Upper lobe of left lung (tissue), 6 donors: ENCODE measurements around the gene GTF2A1L. TPM values are rescaled to one million over a fixed set of nuclear protein-coding genes. Genes with fewer than 3 reads are reported as not detected.
"Not testable (repeated sequence)": the region's sequence is repeated elsewhere in the genome, so short reads cannot be mapped to it uniquely, and the experiment has no call there.

Experiments used
- ATAC-seq, 2 donors: fragments of 200-7000 bp; cut with Tn5 transposase; one replicate each; pipeline ENCODE4 v1.9.1; 2022; ENCODE audit warnings: mild to moderate bottlenecking in 2 of 2, moderate library complexity in 2 of 2; ENCODE audit not compliant: low FRiP score in 2 of 2
- DNase-seq, 2 donors: peaks; one replicate each; pipeline ENCODE4 v3.0.0-alpha.2; 2019 to 2020
- H3K27ac ChIP-seq, 4 donors: fragments of 200-600 bp; sonication (generic); one replicate each; pipeline ENCODE4 v1.5.1; 2016 to 2019
- H3K27me3 ChIP-seq, 4 donors: fragments of 200-600 bp; sonication (generic); one replicate each; pipeline ENCODE4 v1.5.1; 2017 to 2019
- H3K36me3 ChIP-seq, 4 donors: fragments of 200-600 bp; sonication (generic); one replicate each; pipeline ENCODE4 v1.5.1; 2016 to 2019
- H3K4me1 ChIP-seq, 4 donors: fragments of 200-600 bp; sonication (generic); one replicate each; pipeline ENCODE4 v1.5.1; 2018 to 2019
- H3K4me3 ChIP-seq, 4 donors: fragments of 200-600 bp; sonication (generic); one replicate each; pipeline ENCODE4 v1.5.1; 2017 to 2019; ENCODE audit warnings: mild to moderate bottlenecking in 2 of 4, moderate library complexity in 1 of 4
- H3K9me3 ChIP-seq, 4 donors: fragments of 200-600 bp; sonication (generic); one replicate each; pipeline ENCODE4 v1.5.1; 2018 to 2019
- CTCF ChIP-seq, 6 experiments: fragments of 450-650 bp in 4 of 6; fragments of 200-600 bp in 2 of 6; sonication (generic) in 2 of 6; IDR thresholded peaks; one replicate each; pipeline ENCODE4 v1.5.1; 2016 to 2019; ENCODE audit warnings: antibody characterized with exemption in 6 of 6
- EP300 ChIP-seq, 4 donors: sonication (generic); formaldehyde crosslinking; IDR thresholded peaks; one replicate each; pipeline ENCODE4 v1.5.1; 2017; ENCODE audit warnings: antibody characterized with exemption in 4 of 4, control low read depth in 2 of 4
- POLR2A ChIP-seq, 4 donors: fragments of 450-650 bp; IDR thresholded peaks; one replicate each; pipeline ENCODE4 v1.5.1; 2016 to 2017; ENCODE audit warnings: antibody characterized with exemption in 4 of 4, mild to moderate bottlenecking in 2 of 4
- POLR2AphosphoS5 ChIP-seq, 2 donors: sonication (generic); formaldehyde crosslinking; IDR thresholded peaks; one replicate each; pipeline ENCODE4 v1.5.1; 2017; ENCODE audit warnings: antibody characterized with exemption in 2 of 2
- WGBS, 2 donors: methylation state at CpG; one replicate each; pipeline ENCODE4 v1.1.5; 2017 to 2018; 5-methylcytosine and 5-hydroxymethylcytosine counted together
- total RNA-seq, 6 donors: library from RNA; depleted of rRNA in 4 of 6; stranded (reverse); fragments of >200 nt in 4 of 6; gene quantifications; one replicate each; pipeline versions ENCODE4 v1.1.0 to v1.2.1, GENCODE V29; 2016 to 2021
- donor health status: DM: no; HTN: no; CAD: no; lungs with moderate emphysema.
- donor health status: DM: no; HTN: yes; CAD: no; lungs with severe emphysema.

The GTF2A1L gene
- total RNA-seq, 6 donors from 2014 or later, result 0.61 to 1.1 (median 0.89) TPM; not detected in 3

- Histone ChIP-seq H3K4me1 (no peaks in the 10 kb centered on the region), H3K9me3 (no peaks in the 10 kb centered on the region), H3K36me3 (no peaks in the 10 kb centered on the region), H3K4me3 (no peak overlapping the region), H3K27me3 (no peaks in the 10 kb centered on the region), H3K27ac (no peak overlapping the region)
- WGBS, 2 donors, result 53 to 71% methylated on average over 2 of the region's 2 CpGs
- peak in 1 of 2 donors; percentile 35 for ATAC-seq
- no peak for TF ChIP-seq CTCF (IDR thresholded peaks at IDR 0.05)
- no peak for TF ChIP-seq EP300 (IDR thresholded peaks at IDR 0.05)
- no peak for TF ChIP-seq POLR2A (IDR thresholded peaks at IDR 0.05)
- no peak for TF ChIP-seq POLR2AphosphoS5 (IDR thresholded peaks at IDR 0.05)
- no peak for DNase-seq
Measured at GRCh38 chr2:48699348-48699930, 81.8 kb downstream of the GTF2A1L start.

DNA sequence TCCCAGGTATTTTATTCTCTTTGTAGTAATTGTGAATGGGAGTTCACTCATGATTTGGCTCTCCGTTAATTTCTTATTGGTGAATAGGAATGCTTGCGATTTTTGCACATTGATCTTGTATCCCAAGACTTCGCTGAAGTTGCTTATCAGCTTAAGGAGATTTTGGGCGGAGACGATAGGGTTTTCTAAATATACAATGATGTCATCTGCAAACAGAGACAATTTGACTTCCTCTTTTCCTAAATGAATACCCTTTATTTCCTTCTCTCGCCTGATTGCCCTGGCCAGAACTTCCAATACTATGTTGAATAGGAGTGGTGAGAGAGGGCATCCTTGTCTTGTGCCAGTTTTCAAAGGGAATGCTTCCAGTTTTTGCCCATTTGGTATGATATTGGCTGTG is 86.0 kb downstream of the GTF2A1L start:
- not testable (repeated sequence) for H3K4me1 ChIP-seq, DNase-seq, H3K4me3 ChIP-seq, H3K36me3 ChIP-seq, ATAC-seq, H3K27me3 ChIP-seq, H3K27ac ChIP-seq, H3K9me3 ChIP-seq
- 87 to 88% methylated on average over 6 of the region's 6 CpGs for WGBS, 2 donors

- no peak overlapping the region for H3K4me3 ChIP-seq
- peaks cover 0 to 3% (median 0%) of the 10 kb centered on the region in 4 donors for H3K4me1 ChIP-seq
- ATAC-seq, result no peak
- peak in 1 of 2 donors; percentile 83 for DNase-seq
- H3K27me3 ChIP-seq, result no peaks in the 10 kb centered on the region
- H3K9me3 ChIP-seq, result no peaks in the 10 kb centered on the region
- H3K27ac ChIP-seq, result no peak overlapping the region
- TF ChIP-seq POLR2AphosphoS5 (IDR thresholded peaks at IDR 0.05) (no peak), CTCF (IDR thresholded peaks at IDR 0.05) (no peak), POLR2A (IDR thresholded peaks at IDR 0.05) (no peak), EP300 (IDR thresholded peaks at IDR 0.05) (no peak)
- no peaks in the 10 kb centered on the region for H3K36me3 ChIP-seq
- 59 to 60% methylated on average over 2 to 6 of the region's 6 CpGs for WGBS, 2 donors
Measured at GRCh38 chr2:48707466-48707865, 89.8 kb downstream of the GTF2A1L start.

DNA sequence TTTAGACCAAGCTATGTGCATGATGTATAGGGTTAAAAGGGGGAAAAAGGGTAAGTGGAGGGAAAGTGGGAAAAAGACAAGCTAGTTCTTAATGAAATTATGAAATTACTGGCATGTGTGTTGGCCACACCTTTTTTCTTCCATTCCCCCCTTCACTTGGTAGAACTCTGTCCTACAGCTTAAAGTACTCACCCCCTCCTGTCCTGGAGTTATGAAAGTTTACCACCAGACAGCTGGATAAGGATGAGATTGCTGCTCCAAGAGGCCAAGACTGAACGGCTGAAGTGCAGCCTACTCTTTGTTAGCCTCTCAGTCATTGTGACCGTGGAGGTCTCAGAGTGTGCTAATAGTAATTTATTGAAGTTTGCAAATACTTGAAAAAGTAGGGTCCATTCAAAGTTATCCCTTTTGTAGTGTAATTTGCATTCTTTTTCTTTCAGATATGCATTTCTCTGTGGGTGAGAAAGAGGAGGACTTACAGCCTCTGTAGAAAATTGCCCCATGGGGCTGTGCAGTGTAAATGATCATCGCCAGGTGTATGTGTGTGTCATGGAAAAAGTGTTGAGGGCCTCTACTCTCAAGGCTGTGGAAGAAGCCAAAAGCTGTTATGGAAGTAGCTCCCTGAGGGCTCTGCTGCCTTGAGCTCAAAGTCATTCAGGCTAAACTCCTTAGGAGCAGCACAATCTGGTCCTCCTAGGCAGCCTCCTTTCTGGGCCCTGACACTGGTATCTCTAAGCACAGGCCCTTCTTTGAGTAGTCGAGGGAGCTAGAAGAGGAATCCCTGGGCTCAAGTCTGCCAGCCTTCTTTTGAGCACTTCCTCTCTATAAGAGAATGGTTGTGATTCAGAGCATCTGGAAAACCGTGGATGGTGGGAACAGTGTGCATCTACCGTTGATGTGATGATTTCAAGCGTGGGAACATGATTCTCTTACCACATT is 91.7 kb downstream of the GTF2A1L start:
- no peaks in the 10 kb centered on the region for H3K36me3 ChIP-seq
- 70 to 78% methylated on average over 7 of the region's 7 CpGs for WGBS, 2 donors

More for the DNA sequence above, 91.7 kb downstream of the GTF2A1L start:
- Histone ChIP-seq H3K27me3 (no peaks in the 10 kb centered on the region), H3K9me3 (no peaks in the 10 kb centered on the region), H3K27ac (no peak overlapping the region), H3K4me3 (no peak overlapping the region), H3K4me1 (peaks cover 0 to 4% (median 2%) of the 10 kb centered on the region in 4 donors)
- TF ChIP-seq POLR2AphosphoS5 (IDR thresholded peaks at IDR 0.05) (no peak), POLR2A (IDR thresholded peaks at IDR 0.05) (no peak), CTCF (IDR thresholded peaks at IDR 0.05) (no peak), EP300 (IDR thresholded peaks at IDR 0.05) (no peak)
- ATAC-seq, result no peak
- no peak for DNase-seq
